ENCODE results near the gene MAP6.

Gene MAP6

GRCh38 chr11:75654314-75654713, 14.5 kb downstream of the MAP6 start:
- no peak for TF ChIP-seq CTCF (IDR thresholded peaks at IDR 0.05; ENCODE audit: low read depth, low read length)
- no peak overlapping the region for H3K4me3 ChIP-seq (ENCODE audit: low read depth, low read length)

DNA sequence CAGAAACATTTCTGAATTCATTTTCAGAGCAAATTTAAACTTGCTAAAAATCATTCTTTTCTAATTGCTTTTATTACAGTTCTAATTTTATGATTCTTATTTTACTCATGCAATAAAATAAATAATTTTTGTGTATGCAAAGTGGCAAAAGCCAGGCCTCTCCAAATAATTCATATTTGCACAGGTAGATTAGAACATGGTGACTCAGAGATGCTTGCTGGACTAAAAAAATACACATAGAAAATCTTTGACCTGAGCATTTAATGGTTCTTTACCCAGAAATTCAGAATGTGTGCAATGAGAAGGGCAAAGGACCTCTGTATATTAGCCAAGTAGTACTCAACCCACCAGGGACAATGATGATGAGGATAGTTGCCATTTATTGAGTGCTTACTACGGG, 15.3 kb downstream of the MAP6 start:
- no peak for TF ChIP-seq CTCF (IDR thresholded peaks at IDR 0.05; ENCODE audit: low read depth, low read length)
- no peak overlapping the region for H3K4me3 ChIP-seq (ENCODE audit: low read depth, low read length)

DNA sequence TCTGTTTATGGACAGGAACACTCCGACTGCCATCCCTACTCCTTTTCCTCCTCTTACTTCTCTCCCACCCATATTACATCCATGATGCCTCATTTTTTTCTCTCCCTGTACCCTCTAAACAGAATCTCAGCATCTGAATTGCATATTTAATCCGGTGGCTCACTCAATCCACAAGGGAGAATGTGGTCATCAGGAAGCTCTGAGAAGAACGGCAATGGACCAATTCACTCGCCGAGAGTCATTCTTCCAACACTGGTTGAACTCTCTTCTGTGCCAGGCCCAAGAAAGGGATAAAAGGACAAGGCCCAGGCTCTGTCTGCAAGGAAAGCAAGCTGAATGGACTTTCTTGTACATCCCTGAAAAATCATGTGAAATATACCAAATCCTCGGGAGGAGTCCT, 15.9 kb downstream of the MAP6 start:
- no peak for TF ChIP-seq CTCF (IDR thresholded peaks at IDR 0.05; ENCODE audit: low read depth, low read length)
- no peak overlapping the region for H3K4me3 ChIP-seq (ENCODE audit: low read depth, low read length)

- no peak overlapping the region for H3K4me3 ChIP-seq (ENCODE audit: low read depth, low read length)
- TF ChIP-seq CTCF (IDR thresholded peaks at IDR 0.05; ENCODE audit: low read depth, low read length), result no peak
These were observed 17.6 kb downstream of the MAP6 start for GRCh38 chr11:75651218-75651617.

DNA sequence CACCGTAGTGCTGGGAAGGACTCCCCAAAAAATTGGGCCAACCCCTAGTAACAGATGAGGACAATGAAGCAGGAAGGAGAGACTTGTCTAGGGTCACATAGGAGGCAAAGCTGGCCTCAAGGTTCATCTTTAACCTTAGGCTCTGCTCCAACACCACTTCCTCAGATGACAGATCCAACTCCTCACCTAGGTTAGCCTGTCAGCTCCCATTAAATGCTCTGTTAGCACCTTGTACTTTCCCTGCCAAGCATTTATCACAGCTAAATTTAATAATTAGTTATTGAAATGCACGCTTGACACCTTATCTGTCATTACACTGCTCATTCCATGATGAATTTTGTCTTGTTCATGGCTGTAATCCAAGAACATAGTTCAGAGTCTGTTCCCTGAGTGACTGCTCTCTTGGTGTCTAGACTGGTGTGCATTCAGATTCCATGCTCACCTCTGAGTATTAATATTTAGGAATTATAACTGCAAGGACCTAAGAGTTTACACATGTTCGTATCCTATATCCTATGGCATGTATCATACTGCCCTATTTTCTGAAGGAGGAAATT, 18.6 kb downstream of the MAP6 start:
- no peak for TF ChIP-seq CTCF (IDR thresholded peaks at IDR 0.05; ENCODE audit: low read depth, low read length)
- H3K4me3 ChIP-seq (ENCODE audit: low read depth, low read length), result no peak overlapping the region

DNA sequence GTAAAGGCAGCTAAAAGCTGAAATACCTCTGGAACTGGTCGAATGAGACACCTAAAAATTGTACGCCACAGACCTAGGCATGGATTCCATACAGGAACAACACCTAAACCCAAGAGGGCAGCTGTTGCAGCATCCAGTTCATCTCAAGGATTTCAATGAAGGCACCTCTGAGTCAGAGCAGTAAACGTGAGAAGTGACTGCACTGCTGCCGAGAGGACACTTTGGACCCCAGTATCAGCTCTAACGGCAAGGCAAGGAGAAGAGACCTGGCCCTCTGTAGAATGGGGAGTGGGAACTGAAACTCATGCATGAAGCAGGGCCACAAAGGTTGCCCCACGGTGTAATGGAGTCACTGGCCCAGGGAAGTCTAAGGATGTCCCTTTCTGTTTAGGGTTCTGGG, 23.9 kb downstream of the MAP6 start:
- TF ChIP-seq CTCF (IDR thresholded peaks at IDR 0.05; ENCODE audit: low read depth, low read length), result no peak
- no peak overlapping the region for H3K4me3 ChIP-seq (ENCODE audit: low read depth, low read length)

- no peak for TF ChIP-seq CTCF (IDR thresholded peaks at IDR 0.05; ENCODE audit: low read depth, low read length)
- H3K4me3 ChIP-seq (ENCODE audit: low read depth, low read length), result no peak overlapping the region
These were observed 24.5 kb downstream of the MAP6 start for GRCh38 chr11:75644370-75644769.
